HG03439 (cell line): Measurements from ENCODE around the gene CTRL.

Experiments used
- ATAC-seq: cut with Tn5 transposase; IDR thresholded peaks from one replicate; pipeline ENCODE4 v1.9.1; 2021; ENCODE audit warnings: mild to moderate bottlenecking, moderate library complexity; ENCODE audit not compliant: unreplicated experiment

The CTRL gene

DNA sequence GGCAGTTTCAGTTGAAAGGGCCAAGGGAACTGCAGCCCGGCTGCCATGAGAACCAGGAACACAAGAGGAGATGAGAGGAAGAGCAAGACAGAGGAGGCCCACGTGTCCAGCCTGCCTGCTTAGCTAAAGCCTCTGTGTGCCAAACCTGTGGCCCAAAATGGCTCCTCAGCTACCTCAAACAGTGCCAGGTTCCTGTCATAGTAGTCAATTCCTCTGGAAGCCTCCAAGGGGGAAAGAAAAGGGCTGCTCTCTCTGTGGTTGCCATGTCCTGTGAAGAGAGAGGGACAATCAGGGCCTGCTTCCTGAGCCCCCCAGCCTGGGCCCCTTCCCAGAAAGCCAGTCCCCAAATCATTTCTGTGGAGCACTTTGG, 31.6 kb upstream of the CTRL start:
- no peak for ATAC-seq

DNA sequence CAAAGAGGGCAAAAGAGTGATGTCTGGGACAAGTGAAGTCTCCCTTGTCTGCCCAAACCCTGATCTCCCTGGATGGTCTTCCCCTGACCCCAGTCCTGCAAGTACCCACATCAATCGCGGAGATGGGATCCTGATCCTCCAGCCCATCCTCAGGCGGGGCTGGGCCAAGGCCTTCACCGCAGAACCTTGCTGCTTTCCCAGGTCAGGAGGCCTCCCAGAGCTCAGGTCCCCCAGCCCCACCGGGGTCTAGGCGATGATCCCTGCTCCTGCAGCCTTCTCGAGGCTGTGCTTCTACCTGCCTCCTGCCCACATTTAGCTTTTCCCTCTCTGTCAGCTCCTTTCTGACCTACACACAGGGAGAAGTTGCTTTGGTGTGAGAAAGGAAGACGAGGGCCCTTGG, 30.5 kb upstream of the CTRL start:
- ATAC-seq: no peak

DNA sequence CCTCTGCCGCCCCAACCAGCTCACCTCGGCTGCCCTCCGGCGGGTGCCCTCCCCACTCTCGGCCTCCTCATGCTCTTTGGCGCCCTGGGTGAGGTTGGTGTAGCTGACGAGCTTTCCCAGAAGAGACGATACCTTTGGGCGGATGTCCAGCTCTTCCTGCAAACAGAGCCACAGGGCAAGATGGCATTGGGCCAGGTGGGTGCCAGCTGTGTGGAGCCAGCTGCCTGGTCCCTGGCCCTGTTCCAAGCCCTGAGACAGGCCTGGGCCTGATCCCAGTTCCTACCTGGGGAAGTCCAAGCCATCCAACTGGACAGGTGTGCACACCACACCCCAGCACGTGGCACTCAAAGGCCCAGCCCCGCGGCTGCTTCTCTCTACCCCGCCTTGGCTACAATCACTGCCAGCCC, 29.9 kb upstream of the CTRL start:
- no peak for ATAC-seq

DNA sequence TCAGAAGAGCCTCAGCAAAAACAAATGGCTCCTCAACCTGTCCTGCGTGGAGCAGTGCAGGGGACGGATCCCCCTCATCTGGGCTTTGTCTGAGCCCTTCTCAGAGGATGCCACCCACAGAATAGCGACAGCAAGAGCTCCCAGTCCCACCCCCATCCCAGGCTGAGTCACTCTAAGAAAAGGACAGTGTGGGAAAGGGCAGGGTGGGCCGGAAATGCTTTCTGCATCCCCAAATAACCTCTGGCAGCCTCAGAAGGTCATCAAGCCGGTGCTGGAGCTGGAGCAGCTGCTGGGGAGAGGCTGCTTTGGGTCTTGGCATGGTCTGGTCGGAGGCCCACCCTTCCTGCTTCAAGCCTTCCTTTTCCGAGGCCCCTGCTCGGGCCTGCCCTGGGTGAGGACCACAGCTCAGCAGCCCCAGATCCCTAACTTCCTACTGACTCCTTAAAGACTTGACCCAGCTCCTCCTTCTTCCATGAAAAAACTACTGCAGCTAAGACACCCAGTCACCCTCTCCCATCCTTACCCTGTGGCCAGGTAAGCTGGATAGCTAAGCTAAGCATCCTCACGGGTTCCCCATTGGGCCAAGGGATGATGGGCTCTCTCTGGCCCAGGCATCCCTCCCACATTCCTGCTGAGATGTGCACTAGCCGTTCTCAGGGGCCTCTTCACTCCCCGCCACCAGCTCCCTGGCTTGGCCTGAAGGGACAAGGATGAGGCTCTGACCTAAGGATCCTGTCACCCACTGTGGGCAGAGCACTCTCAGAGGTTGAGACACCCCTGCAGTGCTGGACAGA, 28.1 kb upstream of the CTRL start:
- no peak for ATAC-seq

DNA sequence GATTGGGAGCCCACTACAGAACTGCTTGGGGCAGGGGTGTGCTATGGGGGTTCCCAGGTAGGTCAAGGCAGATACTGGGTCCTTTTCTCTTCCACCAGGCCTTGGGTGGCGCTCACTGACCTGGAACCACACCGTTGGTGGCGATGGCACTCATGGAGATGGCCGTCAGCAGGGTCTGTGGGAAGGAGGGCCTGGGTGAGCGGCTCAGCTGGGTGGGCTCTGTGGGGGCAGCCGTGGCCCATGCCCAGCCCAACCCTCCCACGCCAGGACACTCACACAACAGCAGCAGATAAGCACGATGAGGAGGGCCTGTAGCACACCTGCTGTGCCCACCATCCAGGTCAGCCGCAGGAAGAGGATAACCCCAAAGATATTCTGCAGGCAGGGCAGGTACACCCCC, 26.0 kb upstream of the CTRL start:
- no peak for ATAC-seq

DNA sequence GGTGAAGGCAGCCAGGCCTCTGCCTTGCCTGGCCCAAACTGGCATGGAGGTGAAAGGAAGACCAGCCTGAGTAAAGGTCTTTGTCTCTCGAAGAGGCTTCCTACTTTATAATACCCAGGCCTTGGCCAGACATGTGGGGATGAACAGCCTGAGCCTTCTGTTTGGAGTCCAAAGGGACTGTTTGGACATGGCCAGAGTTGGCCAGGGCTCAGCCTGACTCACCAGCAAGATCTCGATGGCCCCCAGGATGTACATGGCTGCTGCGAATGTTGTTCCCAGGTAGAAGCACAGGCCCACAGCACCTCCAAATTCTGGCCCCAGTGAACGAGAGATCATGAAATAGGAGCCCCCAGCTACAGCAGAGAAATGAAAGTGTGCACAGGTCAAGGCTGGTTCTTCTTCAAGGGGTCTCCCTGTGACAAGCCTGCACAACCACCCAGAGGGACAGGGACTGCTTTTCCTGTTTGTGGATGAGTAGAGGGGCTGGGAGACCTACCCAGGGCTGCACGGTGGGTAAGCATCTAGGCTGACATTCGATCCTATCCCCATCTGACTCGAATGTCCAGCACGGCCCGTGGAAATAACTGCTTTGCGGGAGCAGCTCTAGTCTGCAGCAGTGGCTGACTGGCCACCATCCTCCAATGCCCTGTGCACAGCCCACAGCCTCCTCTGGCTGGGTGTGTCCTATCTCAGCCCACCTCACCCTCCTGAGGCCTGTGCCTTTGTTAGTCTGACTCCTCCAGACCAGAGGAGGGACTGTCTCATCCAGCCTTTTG, 22.9 kb upstream of the CTRL start:
- ATAC-seq: no peak

DNA sequence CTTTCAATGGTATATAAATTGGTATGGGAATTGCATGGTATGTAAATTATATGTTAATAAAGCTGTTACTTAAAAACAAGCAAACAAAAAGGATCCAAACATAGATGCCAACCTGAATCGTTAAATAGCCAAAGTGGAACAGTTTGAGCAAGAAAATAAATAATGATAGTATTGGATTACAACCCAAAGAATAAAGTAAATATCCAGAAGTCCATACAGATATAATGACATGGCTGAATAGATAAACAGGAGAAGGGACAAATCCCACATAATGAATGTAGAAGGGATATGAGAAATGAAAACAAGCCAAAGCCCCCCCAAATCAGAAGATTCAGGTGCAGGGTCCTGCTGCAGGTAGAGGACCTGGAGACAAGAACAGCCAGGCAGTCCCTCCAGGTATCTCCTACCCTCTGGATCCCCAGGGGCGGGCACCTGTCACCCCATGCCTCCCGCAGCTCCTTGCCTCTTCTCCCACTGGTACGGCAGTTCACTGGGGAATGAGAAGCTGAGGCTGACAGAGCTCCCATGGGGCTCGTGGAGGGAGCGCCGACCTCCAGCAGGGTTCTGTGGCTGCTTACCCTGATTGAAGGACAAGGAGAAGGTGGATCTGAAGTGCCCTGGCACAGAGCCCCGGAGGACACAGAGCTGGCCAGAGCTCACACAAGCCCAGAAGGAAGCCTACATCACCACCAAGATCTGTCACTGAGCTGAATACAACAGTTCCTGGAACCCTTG, 22.1 kb upstream of the CTRL start:
- no peak for ATAC-seq

DNA sequence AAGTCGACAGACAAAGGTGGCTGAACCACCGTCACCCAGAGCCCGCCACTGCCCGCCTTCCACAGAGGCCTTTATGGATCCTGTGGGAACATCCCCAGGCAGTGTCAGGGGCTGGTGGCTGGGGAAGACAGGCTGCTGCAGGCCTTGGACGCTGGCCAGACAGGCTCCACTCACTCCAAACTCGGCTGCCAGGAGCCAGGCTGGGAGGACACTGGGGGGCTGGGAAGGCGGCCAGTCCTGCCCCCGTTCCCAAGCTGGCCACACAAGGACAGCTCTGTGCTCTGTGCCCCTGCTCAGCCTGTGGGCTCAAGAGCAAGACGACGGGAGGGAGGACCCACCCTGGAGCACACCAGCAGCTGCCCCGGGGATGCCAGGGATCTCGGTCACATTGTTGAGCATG, 19.8 kb upstream of the CTRL start:
- ATAC-seq: no peak

DNA sequence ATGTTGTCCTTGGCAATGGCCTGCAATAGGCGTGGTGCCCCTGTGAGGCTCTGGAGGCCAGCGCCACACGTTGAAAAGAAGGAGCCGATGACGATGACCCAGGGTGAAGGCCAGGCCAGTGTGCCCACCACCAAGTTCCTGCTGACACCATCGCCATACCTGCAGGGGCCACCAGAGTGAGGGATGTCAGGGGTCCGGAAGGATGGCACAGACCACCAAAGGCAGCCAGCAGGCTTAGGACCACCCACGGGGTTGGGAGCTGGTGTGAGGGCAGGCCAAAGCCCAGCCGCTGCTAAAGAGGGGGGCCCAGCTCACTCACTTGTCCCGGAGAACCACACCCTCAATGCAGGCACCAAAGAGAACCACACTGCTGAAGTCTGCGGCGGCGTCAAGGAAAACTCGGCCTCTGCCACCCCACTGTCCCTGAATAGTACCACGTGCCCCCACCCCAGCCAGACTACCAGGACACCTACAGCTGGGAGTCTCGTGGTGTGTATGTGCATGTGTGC, 18.7 kb upstream of the CTRL start:
- no peak for ATAC-seq

DNA sequence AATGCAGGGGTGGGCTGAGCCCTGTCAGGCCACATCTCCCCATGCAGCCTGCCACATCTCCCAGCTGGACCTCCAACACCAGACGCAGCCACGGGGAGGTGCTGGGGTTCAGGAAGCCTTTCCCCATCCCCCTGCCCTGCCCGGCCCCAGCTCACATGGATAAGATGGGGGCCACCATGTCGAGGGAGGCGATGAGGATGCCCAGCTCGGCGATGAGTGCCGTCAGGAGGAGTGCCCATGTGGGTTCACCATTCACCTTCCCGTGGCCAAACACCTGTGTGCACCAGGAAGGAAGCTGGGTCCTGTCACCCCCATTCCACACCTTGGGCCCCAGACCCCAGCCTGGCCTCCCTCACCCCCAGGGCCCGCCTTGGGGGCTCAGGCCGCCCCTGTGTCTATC, 18.0 kb upstream of the CTRL start:
- ATAC-seq: no peak

DNA sequence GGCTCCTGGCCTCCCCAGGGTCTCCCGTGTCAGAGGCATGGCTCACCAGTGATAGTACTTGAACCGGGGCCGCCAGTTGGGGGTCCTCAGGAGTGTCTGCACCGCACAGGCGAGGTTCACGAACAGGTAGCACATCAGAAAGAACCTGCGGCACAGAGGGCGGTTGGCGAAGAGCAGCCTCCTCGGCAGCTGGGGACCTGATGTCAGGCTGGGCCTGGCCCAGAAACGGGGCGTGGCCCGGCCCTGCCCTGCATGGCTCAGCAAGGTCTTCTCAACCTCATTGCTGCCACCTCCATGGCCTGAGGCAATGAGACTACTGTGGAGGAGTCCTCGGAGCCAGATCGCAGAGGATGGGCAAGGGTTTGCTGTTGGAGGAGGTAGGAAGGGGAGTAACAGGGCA, 16.4 kb upstream of the CTRL start:
- no peak for ATAC-seq

DNA sequence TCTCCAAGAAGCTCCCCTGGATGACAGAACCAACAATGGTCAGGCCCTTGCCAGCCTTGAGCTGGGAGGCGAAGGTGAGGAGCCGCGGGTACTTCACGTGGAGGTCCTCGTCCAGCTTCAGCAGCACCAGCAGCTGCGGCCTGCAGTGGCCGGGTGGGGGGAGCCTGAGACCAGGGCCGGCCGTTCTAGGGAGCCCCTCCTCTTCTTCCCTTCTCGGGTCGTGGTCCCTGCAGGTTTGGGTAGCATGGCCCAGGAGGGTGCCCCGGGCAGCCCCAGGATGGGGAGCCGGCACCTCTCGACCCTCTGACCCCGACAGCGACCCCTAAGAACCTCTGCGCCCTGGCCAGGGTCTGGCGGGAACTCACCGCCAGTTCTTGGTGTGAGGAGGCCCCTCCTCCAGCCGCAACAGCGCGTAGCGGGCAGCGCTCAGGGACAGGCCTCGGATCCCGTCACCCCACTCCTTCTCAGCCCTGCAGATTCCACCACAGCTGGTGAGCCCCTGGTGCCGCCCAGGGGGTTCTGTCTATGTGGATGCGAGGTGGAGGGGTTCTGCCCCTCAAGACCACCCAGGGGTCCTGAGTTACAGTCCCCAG, 15.4 kb upstream of the CTRL start:
- ATAC-seq: no peak

DNA sequence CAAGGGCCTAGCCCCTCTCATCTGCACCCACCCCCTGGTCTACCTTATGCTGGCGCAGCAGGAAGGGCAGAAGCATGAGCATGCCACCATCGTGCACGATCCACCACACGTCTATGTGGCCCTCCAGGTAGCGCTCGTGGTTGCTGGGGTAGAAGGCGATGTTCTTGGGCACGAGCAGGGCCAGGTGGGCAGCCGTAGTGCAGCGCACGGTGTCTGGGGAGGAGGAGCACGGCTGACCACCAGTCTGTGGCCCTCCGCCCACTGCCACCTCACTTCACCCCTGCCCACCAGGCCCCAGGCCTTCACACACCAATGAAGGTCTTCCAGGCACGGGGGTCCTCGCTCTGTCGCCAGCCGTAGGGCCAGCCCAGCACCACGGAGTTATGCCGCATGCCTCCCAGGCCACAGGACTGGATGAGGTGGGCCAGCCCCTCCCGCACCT, 14.5 kb upstream of the CTRL start:
- ATAC-seq: no peak

DNA sequence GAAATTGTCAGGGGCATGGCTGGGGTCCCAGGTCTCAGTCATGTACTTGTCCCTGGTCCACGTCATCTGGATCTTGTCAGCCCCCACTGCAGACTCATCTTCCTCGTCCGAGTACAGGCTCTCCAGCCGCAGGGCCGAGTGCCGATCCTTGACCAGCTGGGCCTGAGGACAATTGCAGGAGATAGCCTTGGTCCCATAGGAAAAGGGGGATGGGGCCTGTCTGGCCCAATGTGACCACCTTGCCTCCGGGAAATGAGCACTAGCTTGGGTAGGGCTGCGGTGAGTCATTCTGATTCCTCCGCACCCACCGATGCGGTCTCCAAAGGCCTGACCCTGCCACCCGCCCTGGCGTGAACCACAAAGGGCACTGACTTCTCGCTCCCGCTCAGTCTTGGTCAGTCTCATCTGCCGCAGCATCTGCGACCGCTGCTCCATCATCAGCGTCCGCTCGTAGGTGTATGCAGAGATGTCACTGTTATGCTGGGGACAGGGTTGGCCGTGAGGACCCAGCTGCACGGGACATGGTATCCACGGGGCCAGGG, 13.8 kb upstream of the CTRL start:
- no peak for ATAC-seq

DNA sequence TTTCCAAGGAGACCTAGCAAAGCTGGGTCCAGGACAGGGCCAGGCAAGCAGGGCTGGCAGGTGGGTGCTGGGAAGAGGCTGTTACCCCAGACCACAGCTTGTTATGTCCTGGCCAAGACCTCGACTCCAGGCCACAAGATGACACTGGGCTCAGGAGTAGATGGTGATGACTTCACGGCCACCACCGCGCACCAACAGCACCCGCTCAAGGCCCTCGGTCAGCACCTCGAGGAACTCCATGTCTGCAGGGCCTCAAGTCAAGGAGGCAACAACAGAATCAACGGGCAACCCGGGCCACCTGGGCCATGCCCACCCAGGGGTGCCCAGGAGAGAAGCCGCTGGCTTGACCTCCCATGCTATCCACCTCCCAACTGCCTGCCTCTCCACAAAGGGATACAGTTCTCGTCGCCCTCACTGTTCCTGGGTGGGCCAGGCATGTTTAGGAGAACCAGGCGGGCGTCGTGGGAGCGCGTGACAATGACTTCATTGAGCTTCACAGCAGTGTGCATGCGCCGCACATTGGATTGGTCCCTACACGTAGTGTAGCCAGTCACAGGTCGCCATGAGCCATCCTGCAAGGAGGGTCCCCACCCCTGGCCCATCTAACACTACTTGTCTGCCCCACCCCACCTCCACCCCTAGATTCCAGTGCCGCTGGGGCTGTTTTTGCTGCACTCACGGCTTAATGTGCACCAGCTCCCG, 13.2 kb upstream of the CTRL start:
- no peak for ATAC-seq

DNA sequence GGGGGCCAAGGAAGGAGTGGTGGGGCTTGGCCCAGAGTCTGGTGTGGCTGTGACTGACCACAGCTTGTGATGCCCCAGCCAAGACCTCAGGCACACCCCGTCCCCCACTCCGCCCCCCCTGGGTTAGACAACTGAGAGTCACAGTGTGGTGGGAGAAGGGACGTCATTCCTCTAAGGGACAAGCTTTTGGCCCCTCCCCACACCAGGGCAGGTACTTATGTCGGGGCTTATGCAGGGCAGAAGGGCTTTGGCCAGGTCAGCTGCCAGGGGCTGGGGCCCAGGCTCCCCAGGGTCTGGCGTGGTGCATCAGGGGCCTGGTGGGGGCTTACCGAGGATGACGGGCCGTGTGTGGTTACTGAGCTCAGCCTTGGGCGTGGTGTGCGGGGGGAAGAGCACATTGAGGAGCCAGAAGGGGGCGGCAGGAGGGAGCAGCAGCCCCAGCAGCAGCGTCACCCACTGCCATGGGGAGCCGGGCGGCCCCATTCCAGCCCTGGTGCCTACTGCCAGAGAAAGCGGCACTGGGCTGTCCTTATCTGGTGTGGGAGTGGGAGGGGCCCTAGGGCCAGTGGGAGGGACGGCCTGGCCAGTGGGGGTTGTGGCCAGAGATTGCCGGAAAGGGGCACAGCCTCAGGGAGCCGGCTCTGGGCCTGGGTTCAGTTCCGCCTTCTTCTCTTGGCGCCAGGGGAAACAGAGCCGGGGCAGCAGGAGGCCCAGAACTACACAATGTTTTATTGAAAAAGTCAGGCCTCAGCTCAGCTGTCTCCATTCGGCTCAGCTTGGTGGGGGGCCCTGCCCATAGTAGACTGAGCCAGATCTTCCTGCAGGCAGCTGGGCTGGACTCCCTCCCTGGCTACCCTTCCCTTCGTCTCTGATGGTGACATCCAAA, 12.2 kb upstream of the CTRL start, which contains the start of gene LCAT:
TSS of gene LCAT (minus strand) at position 502 of the 886 bp plus-strand sequence. CDS start at position 483, 19 bp downstream.
- no peak for ATAC-seq

DNA sequence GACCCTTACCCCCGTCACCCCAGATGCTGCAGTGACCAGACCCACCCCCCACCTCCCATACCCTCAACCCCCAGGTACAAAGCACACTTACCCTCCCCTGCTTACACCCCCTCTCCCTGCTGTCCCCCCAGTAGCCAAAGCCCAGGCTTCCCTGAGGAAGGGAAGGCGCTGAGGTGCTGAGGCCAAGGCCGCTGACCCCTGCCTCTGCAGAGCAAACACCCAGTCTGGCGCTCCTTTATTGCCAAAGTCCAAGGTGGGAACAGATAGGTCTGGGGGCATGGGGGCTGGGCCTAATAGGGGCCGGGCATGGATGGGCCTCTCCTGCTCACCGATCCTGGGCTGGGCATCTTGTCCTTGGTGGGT, 11.6 kb upstream of the CTRL start:
- ATAC-seq: no peak

DNA sequence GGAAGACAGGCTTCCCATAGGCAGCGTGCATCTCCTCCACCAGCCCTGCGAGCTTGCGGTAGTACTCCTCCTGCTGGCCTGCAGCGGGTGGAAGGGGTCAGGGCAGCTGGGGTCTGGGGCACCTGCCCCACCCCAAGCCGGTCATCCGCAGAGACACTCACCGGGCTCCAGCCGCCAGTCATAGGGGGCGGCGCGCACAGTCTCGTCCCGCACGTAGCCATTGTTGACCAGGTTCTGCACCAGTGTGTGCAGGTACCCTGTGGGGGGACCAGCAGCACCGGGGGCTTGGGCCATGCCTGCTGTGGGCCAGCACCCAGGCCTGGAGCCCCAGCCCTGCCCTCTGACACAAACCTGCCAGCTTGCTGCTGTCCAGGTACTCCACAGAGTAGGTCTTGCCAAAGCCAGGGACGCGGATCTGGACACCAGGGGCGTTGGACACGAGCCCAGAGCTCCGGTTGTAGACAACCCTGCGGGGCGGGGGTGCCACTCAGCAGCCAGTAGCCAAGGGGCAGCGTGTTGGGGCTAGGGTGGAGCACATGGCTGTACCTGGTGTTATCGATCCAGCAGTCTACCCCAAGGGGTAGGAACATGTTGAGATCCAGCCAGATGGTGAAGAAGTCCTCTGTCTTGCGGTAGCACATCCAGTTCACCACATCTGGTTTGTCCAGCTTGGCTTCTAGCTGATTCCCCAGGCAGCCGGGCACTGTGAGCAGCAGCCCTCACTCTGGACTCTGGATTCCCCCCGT, 11.0 kb upstream of the CTRL start:
- ATAC-seq: no peak

DNA sequence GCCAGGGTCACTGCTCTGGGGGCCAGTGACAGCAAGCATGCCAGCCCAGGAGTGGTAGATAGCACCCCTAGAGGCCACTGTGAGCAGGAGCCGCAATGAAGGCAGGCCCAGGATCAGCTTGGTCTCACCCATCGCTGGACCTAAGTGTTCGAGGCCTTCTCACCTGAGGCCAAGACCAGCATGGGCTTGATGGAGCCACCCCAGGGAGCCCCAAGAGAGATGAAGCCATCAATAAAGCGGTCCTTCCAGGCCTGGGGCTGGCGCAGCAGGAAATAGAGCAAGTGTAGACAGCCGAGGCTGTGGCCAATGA, 10.5 kb upstream of the CTRL start:
- no peak for ATAC-seq
